Spleen (tissue), 13 donors: ENCODE data around the gene NLN. TPM values are rescaled to one million over a fixed set of nuclear protein-coding genes. Genes with fewer than 3 reads are reported as not detected.
"Not testable (repeated sequence)": the region's sequence is repeated elsewhere in the genome, so short reads cannot be mapped to it uniquely, and the experiment has no call there.

Experiments
- DNase-seq: peaks from one replicate; pipeline ENCODE4 v3.0.0-alpha.2; 2020
- H3K27ac ChIP-seq, 8 donors: fragments of 200-600 bp; sonication (generic) in 7 of 8; 1 replicate in 4 of 8; 2 replicates in 4 of 8; pipeline versions ENCODE4 v1.5.0 to v1.8.0; 2016 to 2021; ENCODE audit warnings: inconsistent platforms in 4 of 8, mild to moderate bottlenecking in 4 of 8, moderate library complexity in 1 of 8
- H3K27me3 ChIP-seq, 7 donors: fragments of 200-600 bp; sonication (generic) in 6 of 7; replicated peaks in 1 of 7; 1 replicate in 4 of 7; 2 replicates in 3 of 7; pipeline versions ENCODE4 v1.5.0 to v1.8.0; 2016 to 2021; ENCODE audit warnings: inconsistent platforms in 3 of 7, mild to moderate bottlenecking in 1 of 7
- H3K36me3 ChIP-seq, 6 donors: fragments of 200-600 bp; sonication (generic) in 5 of 6; 1 replicate in 4 of 6; 2 replicates in 2 of 6; pipeline versions ENCODE4 v1.5.0 to v1.8.0; 2016 to 2021; ENCODE audit warnings: inconsistent platforms in 2 of 6
- H3K4me1 ChIP-seq, 6 donors: fragments of 200-600 bp; sonication (generic) in 5 of 6; 1 replicate in 3 of 6; 2 replicates in 3 of 6; pipeline versions ENCODE4 v1.5.0 to v1.8.0; 2016 to 2021; ENCODE audit warnings: inconsistent platforms in 3 of 6
- H3K4me3 ChIP-seq, 8 donors: fragments of 200-600 bp; sonication (generic) in 7 of 8; 1 replicate in 4 of 8; 2 replicates in 4 of 8; pipeline versions ENCODE4 v1.5.0 to v1.8.0; 2016 to 2021; ENCODE audit warnings: inconsistent platforms in 4 of 8, mild to moderate bottlenecking in 4 of 8, moderate library complexity in 2 of 8
- H3K9me3 ChIP-seq, 8 donors: fragments of 200-600 bp; sonication (generic) in 7 of 8; 1 replicate in 4 of 8; 2 replicates in 4 of 8; pipeline versions ENCODE4 v1.5.0 to v1.8.0; 2016 to 2021; ENCODE audit warnings: inconsistent platforms in 4 of 8
- CTCF ChIP-seq, 11 experiments: fragments of 200-600 bp in 7 of 11; fragments of 450-650 bp in 4 of 11; sonication (generic) in 4 of 11; IDR thresholded peaks in 8 of 11; conservative IDR thresholded peaks in 3 of 11; 1 replicate in 7 of 11; 2 replicates in 4 of 11; pipeline versions ENCODE4 v1.4.0 to v1.8.0; 2016 to 2021; ENCODE audit warnings: antibody characterized with exemption in 11 of 11, inconsistent platforms in 4 of 11, mild to moderate bottlenecking in 1 of 11
- POLR2A ChIP-seq, 3 donors: fragments of 450-650 bp; IDR thresholded peaks; one replicate each; pipeline ENCODE4 v1.5.1; 2017; ENCODE audit warnings: antibody characterized with exemption in 3 of 3, mild to moderate bottlenecking in 1 of 3
- POLR2AphosphoS5 ChIP-seq, 3 donors: sonication (generic); formaldehyde crosslinking; IDR thresholded peaks; one replicate each; pipeline ENCODE4 v1.5.1; 2017; ENCODE audit warnings: antibody characterized with exemption in 3 of 3
- WGBS, 5 donors: extraction: QIAGEN DNeasy Blood & Tissue Kit in 3 of 5; methylation state at CpG; one replicate each; pipeline versions ENCODE4 v1.1.5 to v1.1.7; 2013 to 2018; 5-methylcytosine and 5-hydroxymethylcytosine counted together
- intact Hi-C: fragments of 100-400 bp; cut with DNase I; formaldehyde crosslinking; loops from one replicate; pipeline ENCODE4 v1.15.0; 2023; ENCODE audit warnings: low total_unique reads
- long read RNA-seq, 2 donors: transcript quantifications; one replicate each; lab custom pipeline, GENCODE V29; 2026
- polyA plus RNA-seq, 3 donors: library from polyadenylated mRNA; stranded (reverse); fragments of 200-250 nt; gene quantifications; one replicate each; pipeline ENCODE4 v1.2.1, GENCODE V29; 2013
- total RNA-seq, 7 donors: library from RNA; depleted of rRNA in 3 of 7; stranded (reverse); fragments of >200 nt in 3 of 7; fragmentation: NEBNext Ultra II Directional in 4 of 7; extraction: Animal tissue kit (Norgen Biotek cat#: 25700) in 4 of 7; gene quantifications; one replicate each; pipeline versions ENCODE4 v1.1.0 to v1.2.1, GENCODE V29; 2016 to 2021
- donor health status: healthy with polysubstance abuse.
- donor health status: DM: no; HTN: no; CAD: no; lungs with moderate emphysema.
- donor health status: DM: no; HTN: no; CAD: no.
- donor health status: Bipolar disorder and iron deficiency.
- donor health status: healthy.
- donor health status: DM: no; HTN: no; CAD: no.
- donor health status: DM: yes; HTN: yes; CAD: no.

NLN gene
- 10 to 100 TPM in 4 of 7 donors, 1 to 10 TPM in 3; 7.4 to 24.8 (median 12.1) TPM for total RNA-seq
- polyA plus RNA-seq: 1 to 10 TPM; 1.3 to 3.6 (median 2.5) TPM
- long read RNA-seq, donor 1, full-length matches to known transcripts: 1 of 1 reads
- long read RNA-seq, donor 1, partial matches to known transcripts: 0 of 1 reads
- long read RNA-seq, donor 1, other reads (novel, unspliced or antisense): 0 of 1 reads
- long read RNA-seq, donor 2, full-length matches to known transcripts: 2 of 2 reads
- long read RNA-seq, donor 2, partial matches to known transcripts: 0 of 2 reads
- long read RNA-seq, donor 2, other reads (novel, unspliced or antisense): 0 of 2 reads

DNA sequence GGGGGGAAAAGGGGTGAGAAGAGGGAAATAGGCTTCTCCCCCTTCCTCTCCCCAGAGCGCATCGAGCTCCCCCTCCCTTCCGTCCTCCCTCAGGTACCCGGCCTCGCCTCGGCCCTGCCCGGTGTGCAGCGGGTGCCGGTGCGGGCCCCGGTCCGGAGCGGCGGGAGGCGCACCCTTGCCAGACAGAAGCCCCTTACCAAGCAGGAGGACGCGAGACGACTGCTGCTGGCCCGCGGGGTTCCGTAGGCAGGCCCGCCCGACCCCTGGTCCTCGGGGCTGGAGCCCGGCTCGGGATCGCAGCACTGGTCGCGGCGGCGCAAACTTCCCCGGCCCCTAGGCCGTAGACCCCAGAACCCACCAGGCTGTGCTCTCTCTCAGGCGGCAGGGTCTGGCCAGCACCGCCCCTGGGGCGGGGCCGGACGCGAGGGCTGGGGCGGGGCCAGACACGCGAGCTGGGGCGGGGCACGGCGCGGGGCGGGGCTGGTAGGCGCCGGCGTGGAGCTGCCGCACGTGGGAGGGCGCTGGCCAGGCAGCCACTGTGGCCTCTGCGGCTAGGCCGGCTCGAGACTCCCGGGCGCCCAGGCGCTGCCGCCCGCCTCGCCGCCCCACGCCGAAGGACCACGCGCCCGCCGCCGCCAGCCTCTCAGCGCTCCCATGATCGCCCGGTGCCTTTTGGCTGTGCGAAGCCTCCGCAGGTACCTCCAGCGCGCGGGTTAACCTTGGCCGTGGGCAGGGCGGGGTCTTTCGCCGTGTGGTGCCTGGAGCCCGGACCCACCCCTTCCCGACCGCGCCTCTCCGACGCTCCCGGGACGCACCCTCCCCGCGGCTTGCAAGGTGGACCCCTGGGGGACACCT is at the start of gene NLN, which contains the start of gene SGTB:
NLN (plus strand) TSS at position 486 of the 855 bp plus-strand sequence; CDS start at position 655, 169 bp downstream.
SGTB (minus strand) TSS at position 390 of the 855 bp plus-strand sequence. CDS start 1,302 bp downstream, outside the sequence.
- H3K4me3 ChIP-seq: peak within 1 kb of the TSS; percentile 83 to 99 (median 96)
- DNase-seq: peak; percentile 98
- H3K4me1 ChIP-seq: peaks cover 0 to 68% (median 35%) of the 10 kb centered on the region in 6 donors
- no peaks in the 10 kb centered on the region for H3K27me3 ChIP-seq
- H3K27ac ChIP-seq: peak within 1 kb of the TSS; percentile 71 to 96 (median 90)
- WGBS, 5 donors: 0 to 1% (median 0%) methylated on average over 33 to 92 of the region's 92 CpGs
- intact Hi-C loops: no loop called here
- peaks cover 0 to 21% (median 2%) of the 10 kb centered on the region in 6 donors for H3K36me3 ChIP-seq
- no peaks in the 10 kb centered on the region for H3K9me3 ChIP-seq
- TF ChIP-seq POLR2A (IDR thresholded peaks at IDR 0.05): no peak
- no peak for TF ChIP-seq CTCF (IDR thresholded peaks at IDR 0.05 in 8 of 11, conservative IDR thresholded peaks at IDR 0.05 in 3 of 11)
- peak; percentile 67 to 87 (median 72) for TF ChIP-seq POLR2AphosphoS5 (IDR thresholded peaks at IDR 0.05)

DNA sequence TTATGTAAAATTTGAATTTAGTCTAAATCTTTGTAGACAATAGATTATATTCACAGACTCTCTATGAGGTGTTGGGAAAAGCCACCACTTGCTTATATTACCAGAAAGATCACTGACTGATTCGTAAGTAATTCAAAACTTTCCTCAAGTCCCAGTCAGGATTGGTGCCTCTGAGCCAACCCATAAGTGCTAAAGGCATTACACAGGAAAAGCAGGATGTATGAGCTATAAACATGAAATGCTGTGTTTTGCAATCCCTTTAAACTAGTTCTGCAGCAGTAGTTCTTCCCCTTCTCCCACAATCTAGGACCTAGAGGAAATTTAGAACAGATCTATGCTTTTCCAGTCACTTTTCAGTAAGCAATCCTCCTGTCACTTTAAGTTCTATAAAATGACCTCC is 49.2 kb upstream of the NLN start:
- peak overlapping the region in 1 of 8 donors; percentile 13 for H3K27ac ChIP-seq
- H3K36me3 ChIP-seq: peaks cover 0 to 85% (median 20%) of the 10 kb centered on the region in 6 donors
- 66 to 89% (median 77%) methylated on average over 1 of the region's 1 CpG for whole genome bisulfite sequencing, 5 donors
- H3K4me3 ChIP-seq: no peak overlapping the region
- H3K4me1 ChIP-seq: peaks cover 0 to 11% (median 0%) of the 10 kb centered on the region in 6 donors
- no peaks in the 10 kb centered on the region for H3K9me3 ChIP-seq
- H3K27me3 ChIP-seq: no peaks in the 10 kb centered on the region
- no peak for TF ChIP-seq POLR2AphosphoS5 (IDR thresholded peaks at IDR 0.05)
- TF ChIP-seq CTCF (IDR thresholded peaks at IDR 0.05 in 8 of 11, conservative IDR thresholded peaks at IDR 0.05 in 3 of 11): no peak
- no peak for TF ChIP-seq POLR2A (IDR thresholded peaks at IDR 0.05)
- DNase-seq: no peak
- intact Hi-C loops: no loop called here

DNA sequence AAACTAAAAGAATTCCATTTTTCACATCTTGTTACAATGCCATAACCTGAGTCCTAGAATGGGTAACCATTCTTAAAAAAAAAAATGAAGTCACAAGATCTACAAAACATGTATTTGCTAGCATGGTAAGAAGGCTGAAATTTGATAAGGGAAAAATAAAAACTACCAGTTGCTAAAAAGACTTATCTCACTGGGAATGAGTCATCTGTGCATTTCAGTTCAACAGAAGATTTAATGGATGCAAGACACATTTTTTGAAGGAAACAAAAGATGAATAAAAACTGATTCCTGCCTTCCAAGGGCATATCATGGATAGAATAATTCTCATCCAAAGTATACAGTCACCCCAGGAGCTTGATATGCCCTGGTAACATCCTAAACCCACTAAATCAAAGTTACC is 47.3 kb upstream of the NLN start:
- Histone ChIP-seq H3K4me1 (peaks cover 0 to 11% (median 0%) of the 10 kb centered on the region in 6 donors), H3K9me3 (no peaks in the 10 kb centered on the region), H3K36me3 (peaks cover 0 to 83% (median 27%) of the 10 kb centered on the region in 6 donors), H3K27me3 (no peaks in the 10 kb centered on the region), H3K27ac (no peak overlapping the region), H3K4me3 (no peak overlapping the region)
- intact Hi-C loops: no loop called here
- TF ChIP-seq CTCF (IDR thresholded peaks at IDR 0.05 in 8 of 11, conservative IDR thresholded peaks at IDR 0.05 in 3 of 11) (no peak), POLR2A (IDR thresholded peaks at IDR 0.05) (no peak), POLR2AphosphoS5 (IDR thresholded peaks at IDR 0.05) (no peak)
- DNase-seq: no peak

- H3K27me3 ChIP-seq, DNase-seq, intact Hi-C loops, H3K9me3 ChIP-seq, H3K4me3 ChIP-seq: not testable (repeated sequence)
- peak overlapping the region in 4 of 8 donors; percentile 9 to 64 (median 29) for H3K27ac ChIP-seq
- H3K36me3 ChIP-seq: peaks cover 0 to 83% (median 28%) of the 10 kb centered on the region in 6 donors
- 47 to 79% (median 72%) methylated on average over 3 of the region's 3 CpGs for WGBS, 5 donors
- peaks cover 0 to 11% (median 0%) of the 10 kb centered on the region in 6 donors for H3K4me1 ChIP-seq
Measured at GRCh38 chr5:65676056-65676455, 45.9 kb upstream of the NLN start.
